Measurements from ENCODE around the gene PLPP4. TPM values are rescaled to one million over a fixed set of nuclear protein-coding genes. Genes with fewer than 3 reads are reported as not detected.
A peak's percentile ranks its signal among the peaks of the same experiment; 100 is the strongest.

PLPP4 gene
- total and polyA plus RNA-seq, 2 donors (not counting 1 experiment from before 2014, with no cell fraction given), result 0.22 to 1.2 TPM

GRCh38 chr10:120508966-120509365 is 51.9 kb downstream of the PLPP4 start:
- Histone ChIP-seq H3K79me2 (ENCODE audit: control insufficient read depth, insufficient read depth, low read length) (no peaks in the 10 kb centered on the region), H3K9ac (ENCODE audit: insufficient read depth, low read length) (no peak overlapping the region), H3K4me3 (replicated peaks in 1 of 4; ENCODE audit: control extremely low read depth in 1 of 4, insufficient read depth in 1 of 4, low read depth in 3 of 4, low read length in 4 of 4) (no peak overlapping the region), H3K9me3 (ENCODE audit: control insufficient read depth, insufficient read depth, low read depth, low read length) (no peaks in the 10 kb centered on the region), H3K36me3 (ENCODE audit: control insufficient read depth, insufficient read depth, low read length) (no peaks in the 10 kb centered on the region), H2AFZ (ENCODE audit: low read length) (no peak overlapping the region), H4K20me1 (ENCODE audit: control insufficient read depth, extremely low read depth, insufficient read depth, low read length) (no peaks in the 10 kb centered on the region), H3K27ac (ENCODE audit: insufficient read depth, low read length) (no peak overlapping the region), H3K27me3 (ENCODE audit: control insufficient read depth, insufficient read depth, low read length) (no peaks in the 10 kb centered on the region), H3K4me2 (ENCODE audit: extremely low read depth, insufficient read depth, low read length) (no peak overlapping the region), H3K4me1 (ENCODE audit: control insufficient read depth, extremely low read depth, insufficient read depth, low read length) (no peaks in the 10 kb centered on the region)
- DNase-seq (ENCODE audit: low read depth in 2 of 2), result peak in 1 of 2 donors; percentile 43
- TF ChIP-seq EZH2 (IDR thresholded peaks at IDR 0.05; ENCODE audit: low read length, missing control alignments) (no peak), CTCF (conservative IDR thresholded peaks at IDR 0.05 in 1 of 2, IDR thresholded peaks at IDR 0.05 in 1 of 2; ENCODE audit: low read depth in 1 of 2, low read length in 2 of 2) (no peak)

DNA sequence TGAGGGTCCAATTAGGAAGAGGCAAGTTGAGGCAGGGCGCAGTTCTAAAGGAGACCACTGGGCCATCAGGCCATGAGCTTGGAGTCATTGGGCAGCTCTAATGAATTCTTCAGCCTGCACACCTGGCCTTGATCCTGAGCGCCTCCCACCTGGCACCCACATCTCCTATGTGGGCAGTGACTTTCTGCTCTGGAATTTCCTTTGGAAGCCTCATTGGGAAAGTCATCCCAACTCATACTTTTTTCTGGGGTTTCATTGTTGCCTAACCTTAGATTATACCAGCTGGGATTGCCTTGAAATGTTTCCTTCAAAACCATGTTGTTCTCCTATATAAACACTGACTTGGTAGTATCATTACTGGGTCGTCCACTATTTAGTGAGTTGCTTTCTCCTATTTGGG is 54.1 kb downstream of the PLPP4 start:
- Histone ChIP-seq H3K4me1 (ENCODE audit: control insufficient read depth, extremely low read depth, insufficient read depth, low read length) (no peaks in the 10 kb centered on the region), H3K4me3 (replicated peaks in 1 of 4; ENCODE audit: control extremely low read depth in 1 of 4, insufficient read depth in 1 of 4, low read depth in 3 of 4, low read length in 4 of 4) (no peak overlapping the region), H3K4me2 (ENCODE audit: extremely low read depth, insufficient read depth, low read length) (no peak overlapping the region), H3K27me3 (ENCODE audit: control insufficient read depth, insufficient read depth, low read length) (no peaks in the 10 kb centered on the region), H3K36me3 (ENCODE audit: control insufficient read depth, insufficient read depth, low read length) (no peaks in the 10 kb centered on the region), H2AFZ (ENCODE audit: low read length) (no peak overlapping the region), H3K9ac (ENCODE audit: insufficient read depth, low read length) (no peak overlapping the region), H3K9me3 (ENCODE audit: control insufficient read depth, insufficient read depth, low read depth, low read length) (no peaks in the 10 kb centered on the region), H3K27ac (ENCODE audit: insufficient read depth, low read length) (no peak overlapping the region), H4K20me1 (ENCODE audit: control insufficient read depth, extremely low read depth, insufficient read depth, low read length) (no peaks in the 10 kb centered on the region), H3K79me2 (ENCODE audit: control insufficient read depth, insufficient read depth, low read length) (no peaks in the 10 kb centered on the region)
- TF ChIP-seq EZH2 (IDR thresholded peaks at IDR 0.05; ENCODE audit: low read length, missing control alignments), result no peak
- TF ChIP-seq CTCF (conservative IDR thresholded peaks at IDR 0.05 in 1 of 2, IDR thresholded peaks at IDR 0.05 in 1 of 2; ENCODE audit: low read depth in 1 of 2, low read length in 2 of 2), result no peak
- peak in 1 of 2 donors; percentile 94 for DNase-seq (ENCODE audit: low read depth in 2 of 2)

GRCh38 chr10:120513307-120513796 is 56.3 kb downstream of the PLPP4 start:
- TF ChIP-seq EZH2 (IDR thresholded peaks at IDR 0.05; ENCODE audit: low read length, missing control alignments), result no peak
- no peak for TF ChIP-seq CTCF (conservative IDR thresholded peaks at IDR 0.05 in 1 of 2, IDR thresholded peaks at IDR 0.05 in 1 of 2; ENCODE audit: low read depth in 1 of 2, low read length in 2 of 2)
- Histone ChIP-seq H3K36me3 (ENCODE audit: control insufficient read depth, insufficient read depth, low read length) (no peaks in the 10 kb centered on the region), H3K4me3 (replicated peaks in 1 of 4; ENCODE audit: control extremely low read depth in 1 of 4, insufficient read depth in 1 of 4, low read depth in 3 of 4, low read length in 4 of 4) (no peak overlapping the region), H3K27me3 (ENCODE audit: control insufficient read depth, insufficient read depth, low read length) (no peaks in the 10 kb centered on the region), H3K79me2 (ENCODE audit: control insufficient read depth, insufficient read depth, low read length) (no peaks in the 10 kb centered on the region), H3K9me3 (ENCODE audit: control insufficient read depth, insufficient read depth, low read depth, low read length) (no peaks in the 10 kb centered on the region), H2AFZ (ENCODE audit: low read length) (no peak overlapping the region), H3K4me1 (ENCODE audit: control insufficient read depth, extremely low read depth, insufficient read depth, low read length) (no peaks in the 10 kb centered on the region), H3K27ac (ENCODE audit: insufficient read depth, low read length) (no peak overlapping the region), H3K4me2 (ENCODE audit: extremely low read depth, insufficient read depth, low read length) (no peak overlapping the region), H4K20me1 (ENCODE audit: control insufficient read depth, extremely low read depth, insufficient read depth, low read length) (no peaks in the 10 kb centered on the region), H3K9ac (ENCODE audit: insufficient read depth, low read length) (no peak overlapping the region)
- no peak for DNase-seq (ENCODE audit: low read depth in 2 of 2)

Measured in fibroblast of lung (primary cell).